Stimulated activated CD8-positive, alpha-beta memory T cell treated with anti-CD3 and anti-CD28 coated beads, Interleukin-7, amount 100 ng/mL, for 4 hours (primary cell): ENCODE measurements around the gene MIEF2.

ENCODE experiments used
- DNase-seq, 2 donors: peaks; one replicate each; pipeline ENCODE4 v3.0.0-alpha.2; 2020; ENCODE audit warnings: low read depth in 2 of 2

MIEF2 gene

GRCh38 chr17:18234853-18235380 lies 25.5 kb upstream of the MIEF2 start:
- DNase-seq = no peak

DNA sequence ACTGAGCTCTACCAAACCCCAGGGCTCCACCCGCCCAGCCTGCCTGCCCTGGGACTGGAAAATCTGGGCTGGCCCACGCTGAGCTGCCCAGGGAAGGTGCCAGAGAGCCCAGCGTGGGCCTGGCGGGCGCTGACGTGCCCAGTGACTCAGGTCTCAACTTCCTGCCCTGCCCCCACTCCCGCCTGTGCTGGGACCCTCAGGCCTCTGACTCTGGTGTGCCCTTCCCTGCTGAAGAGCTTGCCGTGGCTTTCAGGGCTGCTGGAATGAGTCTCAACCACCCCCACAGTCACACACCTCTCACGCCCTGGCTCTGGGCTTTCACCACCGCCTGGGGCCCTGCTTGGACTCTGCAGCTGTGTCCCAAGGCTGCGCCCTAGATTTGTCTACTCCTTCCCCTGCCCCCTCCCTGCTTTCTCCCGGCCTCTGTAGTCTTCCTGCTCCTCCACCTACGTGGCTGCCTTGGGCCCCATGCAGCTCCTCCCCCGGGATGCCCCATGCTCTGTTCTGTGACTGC lies 24.7 kb upstream of the MIEF2 start:
- peak in 1 of 2 donors; percentile 8 for DNase-seq

- DNase-seq = no peak
Observed at GRCh38 chr17:18236494-18236893, 24.0 kb upstream of the MIEF2 start.

GRCh38 chr17:18237461-18237860 lies 23.0 kb upstream of the MIEF2 start:
- no peak for DNase-seq

DNA sequence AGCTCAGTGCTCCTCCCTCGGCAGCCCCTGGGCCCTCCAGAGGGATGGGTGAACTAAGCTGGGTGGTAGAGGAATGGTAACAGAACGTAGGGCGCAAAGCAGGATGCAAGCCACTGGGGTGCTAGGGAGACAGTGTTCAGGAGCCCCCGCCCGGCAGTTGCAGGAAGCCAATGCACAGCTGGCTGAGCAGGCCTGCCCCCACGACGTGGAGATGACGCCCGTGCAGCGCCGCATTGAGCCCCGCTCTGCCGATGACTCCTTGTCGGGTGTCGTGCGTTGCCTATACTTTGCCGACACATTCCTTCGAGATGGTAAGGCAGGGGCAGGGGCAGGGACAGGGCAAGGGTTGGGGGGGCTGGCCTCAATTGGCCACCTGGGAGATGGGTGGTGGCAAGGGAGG lies 22.2 kb upstream of the MIEF2 start:
- no peak for DNase-seq

DNA sequence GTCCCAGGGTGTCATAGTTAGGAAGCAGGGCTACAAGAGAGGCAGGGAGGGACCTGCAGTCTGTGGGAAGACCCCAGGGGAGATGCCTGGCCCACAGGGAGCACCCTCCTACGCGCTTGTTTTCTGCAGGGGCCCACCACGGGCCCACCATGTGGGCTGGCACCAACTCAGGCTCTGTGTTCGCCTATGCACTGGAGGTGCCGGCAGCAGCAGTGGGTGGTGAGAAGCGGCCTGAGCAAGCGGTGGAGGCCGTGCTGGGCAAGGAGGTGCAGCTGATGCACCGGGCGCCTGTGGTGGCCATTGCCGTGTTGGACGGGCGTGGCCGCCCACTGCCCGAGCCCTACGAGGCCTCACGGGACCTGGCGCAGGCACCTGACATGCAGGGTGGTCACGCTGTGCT lies 20.0 kb upstream of the MIEF2 start:
- DNase-seq = no peak

DNA sequence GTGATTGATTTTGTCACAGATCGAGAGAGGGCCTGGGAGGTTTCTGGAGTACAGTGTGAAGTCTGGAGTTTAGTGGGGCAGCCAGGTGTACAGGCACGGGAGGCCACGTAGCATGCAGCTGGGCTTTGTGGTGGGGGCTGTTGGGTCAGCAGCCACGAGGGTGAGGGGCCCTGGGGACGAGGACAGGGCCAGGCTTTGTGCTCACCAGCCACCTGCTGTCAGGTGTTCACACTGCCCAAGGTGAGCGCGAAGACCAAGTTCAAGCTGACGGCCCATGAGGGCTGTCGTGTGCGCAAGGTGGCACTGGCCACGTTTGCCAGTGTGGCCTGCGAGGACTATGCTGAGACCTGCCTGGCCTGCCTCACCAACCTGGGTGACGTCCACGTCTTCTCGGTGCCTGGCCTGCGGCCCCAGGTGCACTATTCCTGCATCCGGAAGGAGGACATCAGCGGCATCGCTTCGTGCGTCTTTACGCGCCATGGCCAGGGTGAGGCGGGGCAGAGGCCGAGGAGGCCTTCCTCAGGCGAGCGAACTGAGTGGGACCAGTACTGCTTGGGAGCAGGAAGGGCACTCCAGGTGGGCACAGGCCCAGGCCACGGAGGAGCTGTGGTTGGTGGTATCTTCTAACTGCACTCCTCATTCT lies 19.1 kb upstream of the MIEF2 start:
- no peak for DNase-seq

DNA sequence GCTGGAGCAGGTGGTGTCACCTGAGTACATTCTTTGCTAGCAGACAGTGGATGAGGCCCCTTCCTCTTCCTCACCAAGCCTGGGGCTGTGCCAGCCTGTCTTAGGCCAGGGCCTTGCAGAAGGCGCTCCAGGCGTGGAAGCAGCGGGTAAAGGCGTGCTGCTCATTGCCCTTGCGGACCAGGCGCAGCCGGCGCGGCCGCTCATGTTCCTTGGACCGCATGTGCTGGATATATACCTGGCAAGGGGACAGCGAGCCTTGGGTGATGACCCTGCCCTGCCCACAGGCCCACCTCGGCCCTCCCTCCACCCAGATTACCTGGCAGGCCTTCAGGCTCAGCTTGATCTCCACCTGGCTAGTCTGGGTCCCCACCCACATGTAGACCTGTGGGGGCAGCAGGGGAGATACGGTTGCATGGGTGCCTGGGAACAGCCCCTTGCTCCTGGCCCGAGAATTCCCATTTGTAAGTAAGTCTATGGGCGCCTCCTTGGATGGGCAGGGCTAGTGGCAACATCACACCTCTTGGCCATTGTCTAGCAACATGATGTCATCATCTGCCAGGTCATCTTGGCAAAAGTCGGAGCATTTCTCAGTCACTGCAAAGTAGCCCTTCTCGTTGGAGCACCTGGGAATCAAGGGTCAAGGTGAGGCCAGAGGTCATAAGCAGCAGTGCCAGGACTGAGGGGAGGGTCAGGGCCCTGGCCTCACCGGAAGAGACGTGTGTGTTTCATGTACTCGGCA lies 15.3 kb upstream of the MIEF2 start:
- DNase-seq = no peak

DNA sequence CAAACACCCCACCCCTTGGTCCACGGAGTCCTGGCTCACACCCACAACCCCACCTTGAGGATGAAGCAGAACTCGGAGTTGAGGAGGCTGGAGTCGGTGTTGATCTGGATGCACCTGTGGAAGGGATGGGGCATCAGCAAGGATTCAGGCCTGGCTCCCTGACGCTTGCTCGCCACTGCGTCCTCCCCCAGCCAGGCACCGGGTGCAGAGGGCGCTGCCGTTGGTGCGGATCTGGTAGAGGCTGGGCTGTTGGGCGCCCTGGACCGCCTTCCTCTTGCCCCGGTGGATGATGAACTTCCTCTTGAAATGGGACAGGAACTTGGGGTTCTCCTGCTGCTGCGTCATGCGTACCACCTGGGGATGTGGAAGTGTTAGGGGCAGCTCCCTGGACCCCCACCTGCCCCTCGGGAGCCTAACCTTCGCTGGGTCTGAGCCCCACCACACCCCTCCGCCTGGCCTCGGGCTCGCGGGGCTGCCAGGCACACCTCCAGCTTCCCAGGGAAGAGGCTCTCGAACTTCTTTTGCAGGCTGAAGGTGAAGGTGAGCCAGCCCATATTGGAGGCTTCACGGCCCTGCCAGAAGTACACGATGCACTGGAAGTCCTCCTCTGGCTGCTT lies 14.2 kb upstream of the MIEF2 start:
- DNase-seq = no peak

GRCh38 chr17:18246880-18247612 lies 13.4 kb upstream of the MIEF2 start:
- no peak for DNase-seq

- no peak for DNase-seq
Observed at GRCh38 chr17:18247613-18248001, 12.9 kb upstream of the MIEF2 start.

DNA sequence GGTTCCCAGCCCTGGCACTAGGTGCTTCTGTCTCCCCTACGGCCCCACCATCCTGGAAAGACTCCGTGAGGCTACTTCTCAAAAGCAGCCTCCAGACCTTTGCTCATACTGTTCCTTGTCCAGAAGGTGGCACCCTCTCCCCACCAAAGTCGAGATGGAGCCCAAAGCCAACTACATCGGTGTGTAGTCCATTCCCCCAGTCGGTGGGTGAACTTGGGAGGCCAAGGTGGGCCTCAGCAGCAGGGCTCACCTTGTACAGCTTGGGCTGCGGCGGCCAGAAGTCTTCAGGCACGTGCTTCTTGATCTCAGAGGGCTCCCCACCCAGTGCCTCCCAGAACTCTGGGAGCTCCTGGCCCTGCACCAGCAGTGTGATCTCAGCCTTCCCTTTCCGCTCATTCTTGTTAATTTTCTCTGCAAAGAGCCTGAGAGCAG lies 12.1 kb upstream of the MIEF2 start:
- DNase-seq = peak; percentile 23 to 50

DNA sequence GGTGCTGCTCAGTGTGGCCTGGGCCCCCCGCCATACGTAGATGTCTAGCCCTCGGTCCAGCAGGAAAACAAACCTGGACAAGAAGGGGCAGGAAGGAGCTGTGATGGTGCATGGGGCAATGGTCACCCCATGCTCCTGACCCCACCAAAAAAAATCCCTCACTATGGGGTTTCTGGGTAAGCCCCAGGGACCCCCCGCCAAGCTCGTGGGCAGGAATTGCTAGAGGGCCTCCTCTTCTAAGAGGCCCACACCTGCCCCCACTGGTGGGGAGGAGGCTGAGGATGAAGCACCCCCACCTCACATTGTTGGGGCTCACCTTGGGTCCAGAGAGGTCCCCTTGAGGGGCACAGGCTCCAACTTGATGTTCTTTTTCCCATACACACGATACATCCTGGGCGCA lies 11.7 kb upstream of the MIEF2 start:
- DNase-seq = no peak

- no peak for DNase-seq
Observed at GRCh38 chr17:18250259-18250658, 10.2 kb upstream of the MIEF2 start.

- no peak for DNase-seq
Observed at GRCh38 chr17:18250708-18251107, 9.8 kb upstream of the MIEF2 start.

DNA sequence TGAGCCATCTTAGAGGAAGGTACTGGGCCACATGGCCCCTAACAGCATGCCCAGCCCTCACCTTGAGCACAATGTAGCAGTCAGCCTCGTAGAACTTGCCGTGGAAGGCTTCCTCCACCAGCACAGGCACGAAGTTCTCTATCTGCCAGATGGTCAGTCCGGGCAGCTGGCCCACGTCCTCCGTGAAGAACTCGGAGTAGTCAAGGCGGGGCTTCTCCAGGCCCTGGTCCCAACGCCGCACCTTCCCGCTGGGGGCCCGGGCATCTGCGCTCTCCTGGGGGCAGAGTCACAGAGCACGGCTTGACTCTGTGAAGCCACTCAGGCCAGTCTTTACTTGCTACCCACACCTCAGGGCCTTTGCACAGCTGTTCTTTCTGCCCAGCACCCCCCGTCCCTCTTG lies 9.3 kb upstream of the MIEF2 start:
- no peak for DNase-seq

DNA sequence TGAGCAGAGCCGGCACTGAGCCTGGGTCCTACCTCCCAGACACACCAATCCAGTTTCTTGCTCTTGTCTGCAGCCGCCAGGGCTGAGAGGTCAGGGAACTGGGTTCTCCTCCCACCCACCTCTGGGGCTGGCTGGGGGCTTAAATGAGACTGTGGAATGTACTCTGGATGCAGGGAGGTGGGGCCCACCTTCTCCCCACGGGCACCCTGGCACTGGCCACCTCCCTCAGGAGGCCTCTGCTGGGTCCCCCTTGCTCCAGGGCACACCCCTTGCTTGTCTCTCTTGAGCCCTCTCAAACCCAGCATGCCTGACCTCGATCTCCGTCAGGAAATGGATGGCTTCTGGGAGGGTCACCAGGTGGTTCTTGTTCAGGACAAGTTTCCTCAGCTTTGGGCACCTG lies 8.3 kb upstream of the MIEF2 start:
- DNase-seq = no peak

DNA sequence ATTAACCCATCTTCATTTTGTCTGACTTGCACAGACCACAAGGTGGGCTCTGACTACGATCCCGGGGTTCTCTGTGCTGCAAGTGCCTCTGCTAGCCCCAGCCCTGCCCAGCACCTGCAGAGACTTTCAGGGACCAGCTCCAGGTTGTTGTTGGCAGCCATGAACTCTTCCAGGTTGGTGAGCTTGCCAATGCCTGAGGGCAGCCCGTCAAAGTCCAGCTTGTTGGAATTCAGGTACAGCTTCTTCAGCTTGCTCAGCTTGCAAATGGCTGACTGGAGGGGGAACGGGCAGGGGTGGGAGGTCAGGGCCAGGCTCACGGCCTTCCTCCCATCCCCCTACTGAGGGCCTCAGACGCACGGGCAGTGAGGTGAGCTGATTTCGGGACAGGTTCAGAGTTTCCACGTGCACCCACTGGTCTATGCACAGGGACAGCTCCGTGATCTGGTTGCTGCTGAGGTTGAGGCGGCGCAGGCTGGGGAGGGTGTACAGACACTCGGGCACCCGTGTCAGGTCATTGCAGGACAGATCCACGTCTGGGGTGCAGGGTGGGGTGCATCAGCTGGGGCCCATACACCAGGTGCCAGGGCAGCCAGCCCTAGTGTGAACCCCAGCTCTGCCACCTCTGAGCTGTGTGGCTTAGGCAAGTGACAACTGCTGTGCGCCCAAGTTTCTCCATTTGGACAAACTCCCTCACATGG lies 7.1 kb upstream of the MIEF2 start:
- no peak for DNase-seq

DNA sequence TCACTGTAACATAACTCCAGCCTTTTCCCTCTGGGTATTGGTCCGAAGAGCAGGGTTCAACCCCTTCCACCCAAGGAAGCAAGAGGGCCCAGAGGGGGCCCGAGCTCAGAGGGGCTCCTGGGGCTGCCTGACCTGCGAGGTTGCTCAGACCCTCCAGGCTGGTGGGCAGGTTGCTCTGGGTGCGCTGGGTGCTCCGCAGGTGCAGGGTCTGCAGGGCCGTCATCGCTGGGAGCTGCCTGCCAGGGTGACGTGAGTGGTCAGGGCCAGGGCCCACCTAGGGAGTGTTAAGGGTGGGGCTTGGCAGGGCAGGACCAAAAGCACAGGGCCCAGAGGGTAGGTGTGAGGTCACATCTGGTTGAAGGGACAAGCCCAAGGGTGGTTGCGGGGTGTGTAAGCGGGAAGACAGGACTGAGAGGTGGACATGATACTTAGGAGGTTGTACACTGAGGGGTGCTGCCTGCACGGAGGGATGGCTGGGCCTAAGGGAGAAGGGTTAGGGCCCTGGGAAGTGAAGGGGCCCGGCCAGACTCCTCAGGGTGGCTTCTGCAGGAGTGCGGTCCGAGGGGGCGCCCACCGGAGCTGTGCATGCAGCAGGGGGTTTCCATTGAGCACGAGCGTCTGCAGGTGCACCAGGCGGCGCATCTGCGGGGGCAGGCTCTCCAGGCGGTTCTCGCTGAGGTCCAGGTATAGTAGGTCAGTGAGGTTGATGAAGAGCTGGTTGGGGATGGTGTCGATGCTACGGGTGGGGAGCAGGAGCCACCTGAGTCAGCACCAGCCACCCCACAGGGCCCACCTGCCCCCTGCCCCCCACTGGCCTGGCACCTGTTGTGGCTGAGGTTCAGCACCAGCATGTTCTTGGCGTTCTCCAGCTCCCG lies 6.3 kb upstream of the MIEF2 start:
- DNase-seq = no peak

DNA sequence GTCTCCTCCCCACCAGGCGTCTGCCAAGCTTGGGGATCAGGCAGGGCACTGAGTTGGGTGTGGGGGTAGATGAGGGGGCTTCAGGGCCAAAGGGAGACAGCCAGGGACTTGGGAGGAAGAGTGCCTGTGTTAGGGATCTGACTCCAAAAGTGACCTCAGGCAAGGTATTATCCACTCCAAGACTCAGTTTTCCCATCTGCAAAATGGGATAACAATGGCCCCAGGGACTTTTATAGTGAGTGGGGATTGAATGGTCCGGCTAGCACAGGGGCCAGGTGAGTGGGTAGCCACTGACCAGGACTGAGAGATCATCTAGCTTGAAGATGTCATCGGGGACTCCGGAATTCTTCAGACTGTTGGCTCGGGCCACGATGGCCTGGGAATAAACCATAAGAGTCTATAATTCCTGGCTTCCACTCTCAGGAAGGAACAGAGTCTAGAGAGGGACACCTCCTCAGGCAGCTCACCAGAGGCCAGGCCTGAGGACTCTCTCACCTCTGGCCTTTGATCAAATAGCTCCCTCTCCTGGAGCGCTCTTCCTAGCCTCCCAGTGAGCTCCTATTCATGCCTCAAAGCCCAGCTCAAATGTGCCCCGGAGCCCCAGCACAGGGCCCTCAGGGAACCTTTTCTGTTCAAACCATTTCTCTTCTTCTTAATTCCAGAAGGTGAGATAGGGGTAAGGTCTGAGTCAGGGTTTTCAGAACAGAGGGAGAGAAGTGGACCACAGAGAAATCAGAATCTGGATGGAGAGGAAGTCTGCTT lies 5.4 kb upstream of the MIEF2 start:
- no peak for DNase-seq
